Duodenal mucosa (tissue), 2 donors: Measurements from ENCODE around the gene KIF1A.

ENCODE experiments used
- H3K27ac ChIP-seq: one replicate; pipeline ENCODE4 v1.7.0; 2013; ENCODE audit warnings: low read depth, low read length
- H3K27me3 ChIP-seq, 2 donors: one replicate each; pipeline ENCODE4 v1.7.0; 2013; ENCODE audit warnings: low read length in 2 of 2, control low read depth in 1 of 2; ENCODE audit not compliant: insufficient read depth in 2 of 2, control insufficient read depth in 1 of 2
- H3K36me3 ChIP-seq, 2 donors: one replicate each; pipeline ENCODE4 v1.7.0; 2013; ENCODE audit warnings: low read length in 2 of 2, control low read depth in 1 of 2; ENCODE audit not compliant: insufficient read depth in 2 of 2, control insufficient read depth in 1 of 2
- H3K4me1 ChIP-seq, 2 donors: one replicate each; pipeline ENCODE4 v1.7.0; 2013; ENCODE audit warnings: low read length in 2 of 2, control low read depth in 1 of 2; ENCODE audit not compliant: insufficient read depth in 2 of 2, control insufficient read depth in 1 of 2
- H3K4me3 ChIP-seq, 2 donors: one replicate each; pipeline ENCODE4 v1.7.0; 2013; ENCODE audit warnings: low read length in 2 of 2, low read depth in 1 of 2
- H3K9ac ChIP-seq, 2 donors: one replicate each; pipeline ENCODE4 v1.7.0; 2013; ENCODE audit warnings: low read length in 2 of 2, low read depth in 1 of 2
- H3K9me3 ChIP-seq, 2 donors: one replicate each; pipeline ENCODE4 v1.7.0; 2013; ENCODE audit warnings: low read length in 2 of 2, control low read depth in 1 of 2; ENCODE audit not compliant: control insufficient read depth in 1 of 2

Gene KIF1A

GRCh38 chr2:240797914-240798313, 22.1 kb downstream of the KIF1A start:
- H3K36me3 ChIP-seq: no peaks in the 10 kb centered on the region
- no peak overlapping the region for H3K27ac ChIP-seq
- H3K4me1 ChIP-seq: peaks cover 0 to 16% of the 10 kb centered on the region in 2 donors
- H3K9me3 ChIP-seq: no peaks in the 10 kb centered on the region
- no peak overlapping the region for H3K4me3 ChIP-seq
- H3K27me3 ChIP-seq: peaks cover 0 to 10% of the 10 kb centered on the region in 2 donors
- H3K9ac ChIP-seq: no peak overlapping the region

GRCh38 chr2:240797500-240797895, 22.5 kb downstream of the KIF1A start:
- no peak overlapping the region for H3K27ac ChIP-seq
- no peak overlapping the region for H3K4me3 ChIP-seq
- H3K27me3 ChIP-seq: peaks cover 0 to 10% of the 10 kb centered on the region in 2 donors
- H3K9ac ChIP-seq: no peak overlapping the region
- H3K4me1 ChIP-seq: peaks cover 0 to 16% of the 10 kb centered on the region in 2 donors
- no peaks in the 10 kb centered on the region for H3K9me3 ChIP-seq
- H3K36me3 ChIP-seq: no peaks in the 10 kb centered on the region

- peaks cover 0 to 10% of the 10 kb centered on the region in 2 donors for H3K27me3 ChIP-seq
- H3K4me1 ChIP-seq: peaks cover 0 to 16% of the 10 kb centered on the region in 2 donors
- H3K9me3 ChIP-seq: no peaks in the 10 kb centered on the region
- H3K27ac ChIP-seq: no peak overlapping the region
- no peaks in the 10 kb centered on the region for H3K36me3 ChIP-seq
- no peak overlapping the region for H3K9ac ChIP-seq
- no peak overlapping the region for H3K4me3 ChIP-seq
Observed at GRCh38 chr2:240796543-240797499, 23.2 kb downstream of the KIF1A start.

- Histone ChIP-seq H3K27me3 (peaks cover 0 to 5% of the 10 kb centered on the region in 2 donors), H3K9me3 (no peaks in the 10 kb centered on the region), H3K9ac (no peak overlapping the region), H3K36me3 (no peaks in the 10 kb centered on the region), H3K4me1 (peaks cover 0 to 16% of the 10 kb centered on the region in 2 donors), H3K4me3 (no peak overlapping the region), H3K27ac (no peak overlapping the region)
Observed at GRCh38 chr2:240795916-240796510, 24.0 kb downstream of the KIF1A start.

GRCh38 chr2:240795454-240795853, 24.6 kb downstream of the KIF1A start:
- Histone ChIP-seq H3K9ac (no peak overlapping the region), H3K4me1 (peaks cover 0 to 16% of the 10 kb centered on the region in 2 donors), H3K27me3 (peaks cover 0 to 5% of the 10 kb centered on the region in 2 donors), H3K27ac (no peak overlapping the region), H3K36me3 (no peaks in the 10 kb centered on the region), H3K4me3 (no peak overlapping the region), H3K9me3 (no peaks in the 10 kb centered on the region)

- Histone ChIP-seq H3K27ac (no peak overlapping the region), H3K4me3 (no peak overlapping the region), H3K27me3 (peaks cover 0 to 5% of the 10 kb centered on the region in 2 donors), H3K9me3 (no peaks in the 10 kb centered on the region), H3K9ac (no peak overlapping the region), H3K4me1 (peaks cover 0 to 13% of the 10 kb centered on the region in 2 donors), H3K36me3 (no peaks in the 10 kb centered on the region)
Observed at GRCh38 chr2:240794178-240794721, 25.8 kb downstream of the KIF1A start.

- H3K4me1 ChIP-seq: peaks cover 0 to 10% of the 10 kb centered on the region in 2 donors
- no peak overlapping the region for H3K4me3 ChIP-seq
- no peak overlapping the region for H3K9ac ChIP-seq
- no peak overlapping the region for H3K27ac ChIP-seq
- no peaks in the 10 kb centered on the region for H3K9me3 ChIP-seq
- no peaks in the 10 kb centered on the region for H3K36me3 ChIP-seq
- H3K27me3 ChIP-seq: no peaks in the 10 kb centered on the region
Observed at GRCh38 chr2:240793313-240794177, 26.5 kb downstream of the KIF1A start.

GRCh38 chr2:240792629-240793312, 27.2 kb downstream of the KIF1A start:
- Histone ChIP-seq H3K4me3 (no peak overlapping the region), H3K9me3 (no peaks in the 10 kb centered on the region), H3K4me1 (peaks cover 0 to 10% of the 10 kb centered on the region in 2 donors), H3K9ac (no peak overlapping the region), H3K27ac (no peak overlapping the region), H3K36me3 (no peaks in the 10 kb centered on the region), H3K27me3 (no peaks in the 10 kb centered on the region)

GRCh38 chr2:240791821-240792628, 28.0 kb downstream of the KIF1A start:
- H3K27me3 ChIP-seq: no peaks in the 10 kb centered on the region
- no peaks in the 10 kb centered on the region for H3K9me3 ChIP-seq
- peaks cover 0 to 10% of the 10 kb centered on the region in 2 donors for H3K4me1 ChIP-seq
- H3K4me3 ChIP-seq: no peak overlapping the region
- H3K27ac ChIP-seq: no peak overlapping the region
- no peak overlapping the region for H3K9ac ChIP-seq
- H3K36me3 ChIP-seq: no peaks in the 10 kb centered on the region
